ENCODE measurements around the gene CKMT2.

The CKMT2 gene

GRCh38 chr5:81245871-81246235, 12.7 kb downstream of the CKMT2 start:
- no peak overlapping the region for H3K27ac ChIP-seq (ENCODE audit: low read depth in 2 of 2, low read length in 2 of 2)

GRCh38 chr5:81246697-81247096, 13.6 kb downstream of the CKMT2 start:
- Histone ChIP-seq H3K27ac (ENCODE audit: low read depth in 2 of 2, low read length in 2 of 2) (no peak overlapping the region), H3K9me3 (ENCODE audit: control insufficient read depth in 2 of 2, low read length in 2 of 2) (no peaks in the 10 kb centered on the region), H3K4me3 (ENCODE audit: low read length in 2 of 2) (no peak overlapping the region), H3K4me1 (ENCODE audit: control insufficient read depth in 2 of 2, insufficient read depth in 2 of 2, low read length in 2 of 2) (no peaks in the 10 kb centered on the region), H3K36me3 (ENCODE audit: control insufficient read depth in 2 of 2, insufficient read depth in 2 of 2, low read length in 2 of 2) (no peaks in the 10 kb centered on the region), H3K27me3 (ENCODE audit: control insufficient read depth in 2 of 2, insufficient read depth in 2 of 2, low read length in 2 of 2) (no peaks in the 10 kb centered on the region), H3K9ac (ENCODE audit: low read depth in 1 of 2, low read length in 2 of 2) (no peak overlapping the region)

More at GRCh38 chr5:81245871-81246235, 12.7 kb downstream of the CKMT2 start:
- no peak overlapping the region for H3K9ac ChIP-seq (ENCODE audit: low read depth in 1 of 2, low read length in 2 of 2)
- no peaks in the 10 kb centered on the region for H3K36me3 ChIP-seq (ENCODE audit: control insufficient read depth in 2 of 2, insufficient read depth in 2 of 2, low read length in 2 of 2)
- no peak overlapping the region for H3K4me3 ChIP-seq (ENCODE audit: low read length in 2 of 2)
- no peaks in the 10 kb centered on the region for H3K27me3 ChIP-seq (ENCODE audit: control insufficient read depth in 2 of 2, insufficient read depth in 2 of 2, low read length in 2 of 2)
- H3K4me1 ChIP-seq (ENCODE audit: control insufficient read depth in 2 of 2, insufficient read depth in 2 of 2, low read length in 2 of 2) = no peaks in the 10 kb centered on the region
- no peaks in the 10 kb centered on the region for H3K9me3 ChIP-seq (ENCODE audit: control insufficient read depth in 2 of 2, low read length in 2 of 2)

- H3K36me3 ChIP-seq (ENCODE audit: control insufficient read depth in 2 of 2, insufficient read depth in 2 of 2, low read length in 2 of 2) = no peaks in the 10 kb centered on the region
- no peak overlapping the region for H3K27ac ChIP-seq (ENCODE audit: low read depth in 2 of 2, low read length in 2 of 2)
- H3K27me3 ChIP-seq (ENCODE audit: control insufficient read depth in 2 of 2, insufficient read depth in 2 of 2, low read length in 2 of 2) = no peaks in the 10 kb centered on the region
- no peaks in the 10 kb centered on the region for H3K9me3 ChIP-seq (ENCODE audit: control insufficient read depth in 2 of 2, low read length in 2 of 2)
- no peaks in the 10 kb centered on the region for H3K4me1 ChIP-seq (ENCODE audit: control insufficient read depth in 2 of 2, insufficient read depth in 2 of 2, low read length in 2 of 2)
- no peak overlapping the region for H3K9ac ChIP-seq (ENCODE audit: low read depth in 1 of 2, low read length in 2 of 2)
- no peak overlapping the region for H3K4me3 ChIP-seq (ENCODE audit: low read length in 2 of 2)
These were observed 14.4 kb downstream of the CKMT2 start for GRCh38 chr5:81247441-81247972.

- H3K4me3 ChIP-seq (ENCODE audit: low read length in 2 of 2) = no peak overlapping the region
- no peaks in the 10 kb centered on the region for H3K27me3 ChIP-seq (ENCODE audit: control insufficient read depth in 2 of 2, insufficient read depth in 2 of 2, low read length in 2 of 2)
- H3K27ac ChIP-seq (ENCODE audit: low read depth in 2 of 2, low read length in 2 of 2) = no peak overlapping the region
- no peaks in the 10 kb centered on the region for H3K4me1 ChIP-seq (ENCODE audit: control insufficient read depth in 2 of 2, insufficient read depth in 2 of 2, low read length in 2 of 2)
- no peaks in the 10 kb centered on the region for H3K9me3 ChIP-seq (ENCODE audit: control insufficient read depth in 2 of 2, low read length in 2 of 2)
- H3K36me3 ChIP-seq (ENCODE audit: control insufficient read depth in 2 of 2, insufficient read depth in 2 of 2, low read length in 2 of 2) = no peaks in the 10 kb centered on the region
- no peak overlapping the region for H3K9ac ChIP-seq (ENCODE audit: low read depth in 1 of 2, low read length in 2 of 2)
These were observed 16.1 kb downstream of the CKMT2 start for GRCh38 chr5:81249240-81249639.

- no peaks in the 10 kb centered on the region for H3K36me3 ChIP-seq (ENCODE audit: control insufficient read depth in 2 of 2, insufficient read depth in 2 of 2, low read length in 2 of 2)
These were observed 16.9 kb downstream of the CKMT2 start for GRCh38 chr5:81250004-81250403.

GRCh38 chr5:81251922-81252321, 18.8 kb downstream of the CKMT2 start:
- H3K27me3 ChIP-seq (ENCODE audit: control insufficient read depth in 2 of 2, insufficient read depth in 2 of 2, low read length in 2 of 2) = no peaks in the 10 kb centered on the region
- H3K4me3 ChIP-seq (ENCODE audit: low read length in 2 of 2) = no peak overlapping the region
- no peaks in the 10 kb centered on the region for H3K36me3 ChIP-seq (ENCODE audit: control insufficient read depth in 2 of 2, insufficient read depth in 2 of 2, low read length in 2 of 2)
- no peak overlapping the region for H3K27ac ChIP-seq (ENCODE audit: low read depth in 2 of 2, low read length in 2 of 2)
- no peaks in the 10 kb centered on the region for H3K4me1 ChIP-seq (ENCODE audit: control insufficient read depth in 2 of 2, insufficient read depth in 2 of 2, low read length in 2 of 2)
- no peaks in the 10 kb centered on the region for H3K9me3 ChIP-seq (ENCODE audit: control insufficient read depth in 2 of 2, low read length in 2 of 2)
- no peak overlapping the region for H3K9ac ChIP-seq (ENCODE audit: low read depth in 1 of 2, low read length in 2 of 2)

More at GRCh38 chr5:81250004-81250403, 16.9 kb downstream of the CKMT2 start:
- no peak overlapping the region for H3K4me3 ChIP-seq (ENCODE audit: low read length in 2 of 2)
- H3K27ac ChIP-seq (ENCODE audit: low read depth in 2 of 2, low read length in 2 of 2) = no peak overlapping the region
- no peaks in the 10 kb centered on the region for H3K9me3 ChIP-seq (ENCODE audit: control insufficient read depth in 2 of 2, low read length in 2 of 2)
- no peak overlapping the region for H3K9ac ChIP-seq (ENCODE audit: low read depth in 1 of 2, low read length in 2 of 2)
- H3K27me3 ChIP-seq (ENCODE audit: control insufficient read depth in 2 of 2, insufficient read depth in 2 of 2, low read length in 2 of 2) = no peaks in the 10 kb centered on the region
- H3K4me1 ChIP-seq (ENCODE audit: control insufficient read depth in 2 of 2, insufficient read depth in 2 of 2, low read length in 2 of 2) = no peaks in the 10 kb centered on the region

GRCh38 chr5:81252904-81253303, 19.8 kb downstream of the CKMT2 start:
- no peaks in the 10 kb centered on the region for H3K27me3 ChIP-seq (ENCODE audit: control insufficient read depth in 2 of 2, insufficient read depth in 2 of 2, low read length in 2 of 2)
- H3K4me3 ChIP-seq (ENCODE audit: low read length in 2 of 2) = no peak overlapping the region
- no peaks in the 10 kb centered on the region for H3K36me3 ChIP-seq (ENCODE audit: control insufficient read depth in 2 of 2, insufficient read depth in 2 of 2, low read length in 2 of 2)
- no peaks in the 10 kb centered on the region for H3K9me3 ChIP-seq (ENCODE audit: control insufficient read depth in 2 of 2, low read length in 2 of 2)
- H3K4me1 ChIP-seq (ENCODE audit: control insufficient read depth in 2 of 2, insufficient read depth in 2 of 2, low read length in 2 of 2) = no peaks in the 10 kb centered on the region
- H3K27ac ChIP-seq (ENCODE audit: low read depth in 2 of 2, low read length in 2 of 2) = no peak overlapping the region
- H3K9ac ChIP-seq (ENCODE audit: low read depth in 1 of 2, low read length in 2 of 2) = no peak overlapping the region

- no peak overlapping the region for H3K9ac ChIP-seq (ENCODE audit: low read depth in 1 of 2, low read length in 2 of 2)
- no peaks in the 10 kb centered on the region for H3K4me1 ChIP-seq (ENCODE audit: control insufficient read depth in 2 of 2, insufficient read depth in 2 of 2, low read length in 2 of 2)
- H3K27me3 ChIP-seq (ENCODE audit: control insufficient read depth in 2 of 2, insufficient read depth in 2 of 2, low read length in 2 of 2) = no peaks in the 10 kb centered on the region
- no peaks in the 10 kb centered on the region for H3K9me3 ChIP-seq (ENCODE audit: control insufficient read depth in 2 of 2, low read length in 2 of 2)
- H3K36me3 ChIP-seq (ENCODE audit: control insufficient read depth in 2 of 2, insufficient read depth in 2 of 2, low read length in 2 of 2) = no peaks in the 10 kb centered on the region
- no peak overlapping the region for H3K4me3 ChIP-seq (ENCODE audit: low read length in 2 of 2)
- no peak overlapping the region for H3K27ac ChIP-seq (ENCODE audit: low read depth in 2 of 2, low read length in 2 of 2)
These were observed 20.8 kb downstream of the CKMT2 start for GRCh38 chr5:81253875-81254274.

- no peak overlapping the region for H3K4me3 ChIP-seq (ENCODE audit: low read length in 2 of 2)
- no peaks in the 10 kb centered on the region for H3K27me3 ChIP-seq (ENCODE audit: control insufficient read depth in 2 of 2, insufficient read depth in 2 of 2, low read length in 2 of 2)
- H3K9ac ChIP-seq (ENCODE audit: low read depth in 1 of 2, low read length in 2 of 2) = no peak overlapping the region
- peaks cover 0 to 3% of the 10 kb centered on the region in 2 donors for H3K36me3 ChIP-seq (ENCODE audit: control insufficient read depth in 2 of 2, insufficient read depth in 2 of 2, low read length in 2 of 2)
- no peaks in the 10 kb centered on the region for H3K4me1 ChIP-seq (ENCODE audit: control insufficient read depth in 2 of 2, insufficient read depth in 2 of 2, low read length in 2 of 2)
- H3K9me3 ChIP-seq (ENCODE audit: control insufficient read depth in 2 of 2, low read length in 2 of 2) = no peaks in the 10 kb centered on the region
- H3K27ac ChIP-seq (ENCODE audit: low read depth in 2 of 2, low read length in 2 of 2) = no peak overlapping the region
These were observed 21.9 kb downstream of the CKMT2 start for GRCh38 chr5:81254886-81255559.

- Histone ChIP-seq H3K27ac (ENCODE audit: low read depth in 2 of 2, low read length in 2 of 2) (no peak overlapping the region), H3K36me3 (ENCODE audit: control insufficient read depth in 2 of 2, insufficient read depth in 2 of 2, low read length in 2 of 2) (peaks cover 0 to 3% of the 10 kb centered on the region in 2 donors), H3K27me3 (ENCODE audit: control insufficient read depth in 2 of 2, insufficient read depth in 2 of 2, low read length in 2 of 2) (no peaks in the 10 kb centered on the region), H3K4me1 (ENCODE audit: control insufficient read depth in 2 of 2, insufficient read depth in 2 of 2, low read length in 2 of 2) (no peaks in the 10 kb centered on the region), H3K9ac (ENCODE audit: low read depth in 1 of 2, low read length in 2 of 2) (no peak overlapping the region), H3K4me3 (ENCODE audit: low read length in 2 of 2) (no peak overlapping the region), H3K9me3 (ENCODE audit: control insufficient read depth in 2 of 2, low read length in 2 of 2) (no peaks in the 10 kb centered on the region)
These were observed 23.6 kb downstream of the CKMT2 start for GRCh38 chr5:81256766-81257165.
